Dedifferentiated amniotic fluid mesenchymal stem cell (primary cell): ENCODE results near the gene DRD1.
"Not testable (repeated sequence)": the region's sequence is repeated elsewhere in the genome, so short reads cannot be mapped to it uniquely, and the experiment has no call there.

Experiments
- DNase-seq: peaks from one replicate; pipeline ENCODE4 v3.0.0-alpha.2; 2016; ENCODE audit errors: extremely low spot score

The DRD1 gene

DNA sequence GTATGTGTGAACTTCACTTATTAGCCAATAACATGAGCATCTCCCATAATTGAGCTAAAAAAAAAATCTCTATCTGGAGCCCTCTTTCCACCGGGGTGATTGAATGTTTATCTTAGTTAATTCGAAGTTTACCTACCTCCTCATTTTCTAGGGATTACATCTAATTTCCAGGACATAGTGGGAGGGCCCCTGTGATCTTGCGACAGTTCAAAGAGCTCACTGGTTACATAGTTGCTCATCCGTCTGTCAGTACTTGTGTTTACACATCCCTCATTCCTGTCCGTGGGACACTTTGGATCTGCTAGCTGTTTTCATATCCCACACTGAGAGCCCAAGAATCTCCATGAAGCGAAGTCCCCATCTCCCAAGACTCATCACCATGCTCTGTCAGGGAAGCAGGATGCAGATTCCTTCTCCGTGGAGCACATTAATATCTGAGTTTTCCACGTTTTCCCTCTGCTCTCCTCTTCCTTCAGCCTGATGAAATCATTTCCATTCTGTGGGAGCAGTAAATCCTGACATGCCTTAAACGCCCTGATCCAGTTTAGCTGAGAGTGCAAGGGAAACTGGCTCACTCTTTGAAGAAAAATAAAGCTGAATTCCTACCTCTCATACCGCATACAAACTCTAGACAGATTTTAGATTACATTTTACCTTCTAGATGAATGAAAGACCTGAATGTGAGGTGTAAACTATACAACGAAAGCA is 24.2 kb upstream of the DRD1 start:
- DNase-seq, result no peak

GRCh38 chr5:175466700-175467318 is 22.8 kb upstream of the DRD1 start:
- DNase-seq, result no peak

DNA sequence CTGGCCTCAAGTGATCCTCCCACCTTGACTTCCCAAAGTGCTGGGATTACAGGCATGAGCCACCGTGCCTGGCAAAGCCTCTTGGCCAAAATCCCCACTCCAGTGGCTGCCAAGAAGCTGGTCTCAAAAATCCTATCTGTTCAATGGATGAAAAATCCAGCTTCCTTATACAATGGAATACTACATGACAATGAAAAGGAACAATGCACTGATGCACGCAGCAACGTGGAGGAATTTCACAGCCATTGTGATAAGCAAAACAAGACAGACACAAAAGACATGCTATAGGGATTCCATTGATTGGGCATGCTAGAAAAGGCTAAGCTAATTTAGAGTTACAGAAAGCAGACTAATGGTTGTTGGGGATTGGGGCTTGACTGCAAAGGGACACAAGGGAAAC is 21.3 kb upstream of the DRD1 start:
- no peak for DNase-seq

- DNase-seq, result no peak
Measured at GRCh38 chr5:175464942-175465233, 20.9 kb upstream of the DRD1 start.

DNA sequence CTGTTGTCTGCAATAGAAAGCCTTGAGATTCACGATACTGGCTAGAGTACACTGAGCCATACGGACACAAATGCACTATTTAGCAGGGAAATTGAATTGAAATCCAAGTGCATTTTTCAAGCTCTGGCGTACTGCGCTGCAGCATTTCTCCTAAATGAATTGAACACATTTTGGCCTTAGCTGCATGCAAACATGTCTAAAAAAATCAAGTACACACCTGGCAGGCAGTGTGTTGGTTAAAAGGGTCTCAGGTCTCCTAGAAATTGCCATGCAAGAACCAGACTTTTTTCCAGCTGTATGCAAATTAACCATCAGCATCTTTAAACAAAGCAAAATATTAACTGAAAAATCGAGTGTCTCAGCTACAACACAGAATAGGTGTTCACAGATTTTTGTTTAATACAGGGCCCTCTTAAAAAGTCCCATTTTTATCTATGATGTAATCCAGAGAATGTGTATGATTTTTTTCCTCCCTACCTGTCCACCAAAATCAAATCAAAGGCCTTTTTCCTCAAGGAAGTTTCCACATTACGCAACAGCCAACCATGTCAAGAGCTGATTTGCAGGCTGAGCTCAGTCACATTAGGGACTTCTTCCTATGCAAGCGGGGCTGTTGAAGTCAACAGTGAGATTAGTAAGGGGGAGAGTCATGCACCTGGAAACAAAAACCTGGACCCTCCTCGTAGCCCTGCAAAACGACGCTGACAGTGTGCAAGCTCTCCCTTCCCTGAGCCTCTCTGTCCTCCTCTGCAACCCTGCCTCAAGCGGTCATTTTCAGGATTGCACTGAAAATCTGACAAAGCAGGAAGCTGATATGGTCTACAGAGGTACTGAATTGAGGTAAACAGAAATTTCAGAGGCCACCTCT is 20.3 kb upstream of the DRD1 start:
- DNase-seq, result peak; percentile 25

GRCh38 chr5:175463641-175464040 is 19.7 kb upstream of the DRD1 start:
- no peak for DNase-seq

DNA sequence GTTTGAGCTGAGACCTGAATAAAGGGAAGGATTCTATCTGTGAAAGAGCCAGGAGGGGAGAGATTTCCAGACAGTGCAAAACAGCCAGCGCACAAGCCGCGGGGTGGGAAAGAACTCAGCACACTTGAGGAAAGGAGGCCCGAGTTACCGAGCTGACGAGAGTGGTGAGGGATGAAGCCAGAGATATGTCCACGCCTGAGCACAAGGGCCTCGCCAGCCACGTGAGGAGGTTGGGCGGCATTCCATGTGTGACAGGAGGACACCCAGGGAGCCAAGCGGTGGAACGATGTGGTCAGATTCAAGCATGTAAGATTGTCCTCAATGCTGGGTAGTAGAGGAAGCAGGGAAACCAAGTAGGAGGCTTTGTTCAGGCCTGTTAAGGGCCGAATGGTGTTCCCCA is 17.4 kb upstream of the DRD1 start:
- no peak for DNase-seq

DNA sequence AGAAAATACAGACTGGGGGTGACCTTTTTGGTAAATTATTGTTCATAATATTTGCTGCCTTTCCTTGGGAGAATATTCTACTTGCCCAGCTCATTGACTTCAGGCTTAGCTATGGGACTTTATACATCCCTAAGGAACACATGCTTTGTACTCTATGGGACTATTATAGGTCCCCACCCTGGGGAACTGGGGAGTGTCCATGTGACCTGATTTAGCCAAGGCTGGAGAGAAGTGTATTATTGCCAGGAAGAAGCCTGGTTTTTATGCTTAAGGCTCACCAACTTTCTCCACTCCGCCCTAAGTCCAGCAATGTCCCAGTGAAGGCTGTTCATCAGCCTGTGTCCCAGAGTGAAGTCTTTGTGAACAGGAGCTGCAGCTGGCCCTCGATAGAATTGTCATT is 16.6 kb upstream of the DRD1 start:
- no peak for DNase-seq

DNA sequence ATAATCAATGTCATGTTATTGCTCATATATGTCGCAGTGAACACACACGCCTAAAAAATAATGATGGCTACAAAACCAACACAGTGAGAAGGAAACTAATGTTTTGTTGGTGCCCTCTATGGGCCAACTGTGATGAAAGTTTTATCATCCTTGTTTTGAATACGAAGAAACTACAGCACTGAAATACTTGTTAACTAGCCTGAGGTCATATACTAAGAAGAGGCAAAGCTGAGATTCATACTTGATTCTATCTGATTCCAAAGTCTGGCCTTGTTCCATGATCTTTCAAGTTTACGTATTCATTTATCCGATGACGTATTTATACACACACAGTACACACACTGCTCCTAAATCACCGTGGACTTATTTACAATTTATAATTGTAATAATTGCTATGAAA is 16.1 kb upstream of the DRD1 start:
- peak; percentile 27 for DNase-seq

- DNase-seq, result no peak
Measured at GRCh38 chr5:175457466-175457865, 13.5 kb upstream of the DRD1 start.

GRCh38 chr5:175456105-175456742 is 12.2 kb upstream of the DRD1 start:
- DNase-seq, result no peak

DNA sequence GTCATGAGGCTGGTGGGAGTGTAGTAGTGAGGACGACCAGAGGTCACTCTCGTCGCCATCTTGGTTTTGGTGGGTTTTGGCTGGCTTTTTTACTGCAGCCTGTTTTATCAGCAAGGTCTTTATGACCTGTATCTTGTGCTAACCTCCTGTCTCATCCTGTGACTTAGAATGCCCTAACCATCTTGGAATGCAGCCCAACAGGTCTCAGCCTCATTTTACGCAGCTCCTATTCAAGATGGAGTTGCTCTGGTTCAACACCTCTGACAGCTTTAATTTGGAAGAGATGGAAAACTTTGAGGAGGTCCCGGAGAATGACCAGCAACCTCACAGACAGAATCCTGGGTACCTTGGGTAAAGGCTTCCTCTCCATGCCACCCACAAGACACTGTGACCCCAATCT is 10.4 kb upstream of the DRD1 start:
- DNase-seq, result not testable (repeated sequence)

DNA sequence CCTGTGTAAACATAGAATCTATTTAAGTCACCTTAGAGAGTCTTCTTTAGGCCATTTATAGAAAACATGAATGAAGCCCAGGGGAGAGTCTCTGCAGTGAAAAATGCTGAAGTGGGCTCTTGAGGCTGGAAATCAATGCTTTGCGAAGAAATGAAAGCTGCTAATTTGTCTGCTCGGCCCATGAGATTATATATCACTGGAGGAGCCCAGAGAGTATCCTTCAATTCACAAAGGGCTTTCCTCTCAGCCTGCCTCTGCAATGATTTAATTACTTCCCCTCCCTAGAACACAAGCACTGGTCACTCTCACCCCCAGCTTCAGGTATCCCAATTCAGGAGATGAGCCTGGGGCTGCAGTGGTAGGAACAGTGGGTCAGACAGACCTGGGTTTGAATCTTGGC is 8.2 kb upstream of the DRD1 start:
- DNase-seq, result no peak

GRCh38 chr5:175448276-175448675 is 4.3 kb upstream of the DRD1 start:
- no peak for DNase-seq

- DNase-seq, result no peak
Measured at GRCh38 chr5:175447571-175447970, 3.6 kb upstream of the DRD1 start.

- not testable (repeated sequence) for DNase-seq
Measured at GRCh38 chr5:175446378-175446777, 2.4 kb upstream of the DRD1 start.

- no peak for DNase-seq
Measured at GRCh38 chr5:175444905-175445456, 999 bp upstream of the DRD1 start.

GRCh38 chr5:175443514-175444059 is 395 bp downstream of the DRD1 start:
- no peak for DNase-seq

DNA sequence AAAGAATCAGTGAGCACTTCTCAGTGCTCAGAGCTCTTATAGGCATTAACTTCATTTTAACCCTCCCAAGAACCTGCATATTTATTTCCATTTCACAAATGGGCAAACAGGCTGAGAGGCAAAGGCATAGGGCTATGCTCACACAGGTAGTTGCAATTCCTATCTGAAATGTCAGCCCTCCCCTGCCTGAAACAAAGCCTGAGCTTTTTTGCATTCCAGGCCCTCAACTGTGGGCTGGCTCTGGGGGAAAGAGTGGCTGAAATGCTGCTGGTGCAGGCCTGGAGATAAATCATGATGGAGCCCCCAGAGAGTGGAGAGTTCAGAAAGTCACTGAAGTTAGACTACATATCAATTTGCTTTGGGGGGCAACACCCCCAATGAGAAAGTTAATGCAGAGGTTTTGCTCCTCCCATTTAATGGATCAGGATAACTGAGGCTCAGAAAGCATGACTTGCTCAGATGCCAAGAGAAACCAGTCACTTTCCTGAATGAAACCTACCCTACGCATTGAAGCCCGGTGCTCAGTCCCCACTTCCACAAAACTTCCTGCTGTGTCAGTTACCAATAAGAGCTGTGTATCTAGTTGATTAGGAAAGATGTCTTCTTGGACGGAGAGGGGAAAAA is 5.6 kb downstream of the DRD1 start:
- DNase-seq, result no peak

- no peak for DNase-seq
Measured at GRCh38 chr5:175436359-175436758, 7.6 kb downstream of the DRD1 start.

- DNase-seq, result no peak
Measured at GRCh38 chr5:175434800-175435199, 9.2 kb downstream of the DRD1 start.
